Neural cell (in vitro differentiated cells): ENCODE results near the gene ERICH2. TPM values are rescaled to one million over a fixed set of nuclear protein-coding genes. Genes with fewer than 3 reads are reported as not detected.

Experiments used
- H2AFZ ChIP-seq: fragments of 200-600, 300-800 bp; sonication (generic), shearing (Covaris generic); 2 replicates; pipeline ENCODE4 v1.6.0; 2014; ENCODE audit warnings: low read depth, mild to moderate bottlenecking, antibody characterized with exemption, low read length, moderate library complexity
- H3F3A ChIP-seq: fragments of 200-600 bp; shearing (Covaris generic); 2 replicates; pipeline ENCODE4 v1.6.1; 2016; ENCODE audit warnings: mild to moderate bottlenecking, moderate library complexity, mixed read lengths, antibody characterized with exemption, low read length; ENCODE audit not compliant: insufficient read depth, poor library complexity, severe bottlenecking
- H3K27ac ChIP-seq: fragments of 200-600, 300-800 bp; sonication (generic), shearing (Covaris generic); 2 replicates; pipeline ENCODE4 v1.5.1; 2014; ENCODE audit warnings: mild to moderate bottlenecking, low read length, moderate library complexity
- H3K27me3 ChIP-seq: fragments of 300-800, 200-600 bp; sonication (generic), shearing (Covaris generic); 2 replicates; pipeline ENCODE4 v1.6.0; 2014; ENCODE audit warnings: mild to moderate bottlenecking, low read depth, low read length, moderate library complexity; ENCODE audit not compliant: insufficient read depth
- H3K36me3 ChIP-seq: fragments of 300-800, 200-600 bp; sonication (generic), shearing (Covaris generic); 2 replicates; pipeline ENCODE4 v1.5.1; 2014; ENCODE audit warnings: mild to moderate bottlenecking, antibody characterized with exemption, low read length, moderate library complexity; ENCODE audit not compliant: insufficient read depth
- H3K4me2 ChIP-seq: fragments of 300-800, 200-600 bp; sonication (generic), shearing (Covaris generic); 2 replicates; pipeline ENCODE4 v1.6.0; 2014; ENCODE audit warnings: mild to moderate bottlenecking, low read length
- H3K4me3 ChIP-seq: fragments of 300-800, 200-600 bp; sonication (generic), shearing (Covaris generic); 2 replicates; pipeline ENCODE4 v1.5.1; 2014; ENCODE audit warnings: mild to moderate bottlenecking, low read length, moderate library complexity
- H3K79me2 ChIP-seq: fragments of 200-600 bp; shearing (Covaris generic); replicated peaks from 2 replicates; pipeline ENCODE4 v1.6.0; 2014; ENCODE audit warnings: mild to moderate bottlenecking, low read length, moderate library complexity; ENCODE audit not compliant: insufficient read depth
- H3K9ac ChIP-seq: fragments of 300-800, 200-600 bp; sonication (generic), shearing (Covaris generic); 2 replicates; pipeline ENCODE4 v1.6.1; 2016; ENCODE audit warnings: mild to moderate bottlenecking, low read length, mixed read lengths
- H3K9me2 ChIP-seq: fragments of 200-600 bp; shearing (Covaris generic); 2 replicates; pipeline ENCODE4 v1.6.1; 2016; ENCODE audit warnings: mild to moderate bottlenecking, low read length, mixed read lengths; ENCODE audit not compliant: insufficient read depth
- H3K9me3 ChIP-seq: fragments of 200-600, 300-800 bp; sonication (generic), shearing (Covaris generic); 2 replicates; pipeline ENCODE4 v1.6.1; 2016; ENCODE audit warnings: mild to moderate bottlenecking, mixed run types, low read length, moderate library complexity, mixed read lengths
- H4K20me1 ChIP-seq: fragments of 200-600 bp; shearing (Covaris generic); 2 replicates; pipeline ENCODE4 v1.6.1; 2016; ENCODE audit warnings: mild to moderate bottlenecking, mixed run types; ENCODE audit not compliant: insufficient read depth
- CTCF ChIP-seq: fragments of 450-650 bp; IDR thresholded peaks from 2 replicates; pipeline ENCODE4 v1.5.1; 2014; ENCODE audit warnings: antibody characterized with exemption, mild to moderate bottlenecking, moderate library complexity; ENCODE audit not compliant: poor library complexity, severe bottlenecking
- EP300 ChIP-seq: fragments of 450-650 bp; conservative IDR thresholded peaks from 2 replicates; pipeline ENCODE4 v1.6.1; 2014; ENCODE audit warnings: antibody characterized with exemption, mild to moderate bottlenecking, moderate library complexity; ENCODE audit not compliant: poor library complexity, severe bottlenecking
- EZH2 ChIP-seq: fragments of 200-600, 300-800 bp; shearing (Covaris generic), sonication (generic); IDR thresholded peaks from 2 replicates; pipeline ENCODE4 v1.6.1; 2014; ENCODE audit warnings: antibody characterized with exemption, low read length, borderline replicate concordance, mild to moderate bottlenecking; ENCODE audit not compliant: insufficient read depth, poor library complexity, severe bottlenecking
- MXI1 ChIP-seq: fragments of 450-650 bp; conservative IDR thresholded peaks from 2 replicates; pipeline ENCODE4 v1.6.1; 2014; ENCODE audit warnings: antibody characterized with exemption, mild to moderate bottlenecking; ENCODE audit not compliant: poor library complexity, severe bottlenecking
- POLR2AphosphoS5 ChIP-seq: IDR thresholded peaks from 2 replicates; pipeline ENCODE4 v1.6.1; 2012
- RAD21 ChIP-seq: fragments of 450-650 bp; conservative IDR thresholded peaks from 2 replicates; pipeline ENCODE4 v1.6.1; 2014; ENCODE audit warnings: antibody characterized with exemption, mild to moderate bottlenecking, moderate library complexity
- REST ChIP-seq: IDR thresholded peaks from 2 replicates; pipeline ENCODE4 v1.6.1; 2012; ENCODE audit warnings: borderline replicate concordance
- SMC3 ChIP-seq: fragments of 450-650 bp; conservative IDR thresholded peaks from 2 replicates; pipeline ENCODE4 v1.6.1; 2014; ENCODE audit warnings: antibody characterized with exemption, mild to moderate bottlenecking, moderate library complexity; ENCODE audit not compliant: poor library complexity
- TAF1 ChIP-seq: IDR thresholded peaks from 2 replicates; pipeline ENCODE4 v1.6.1; 2012; ENCODE audit warnings: low read depth
- polyA plus RNA-seq: library from polyadenylated mRNA; depleted of rRNA; stranded (reverse); fragments of >200 nt; gene quantifications from 2 replicates; pipeline ENCODE4 v1.2.3, GENCODE V29; 2014

ERICH2 gene
- polyA plus RNA-seq, 1 donor from 2014 or later, result 1.3 TPM

DNA sequence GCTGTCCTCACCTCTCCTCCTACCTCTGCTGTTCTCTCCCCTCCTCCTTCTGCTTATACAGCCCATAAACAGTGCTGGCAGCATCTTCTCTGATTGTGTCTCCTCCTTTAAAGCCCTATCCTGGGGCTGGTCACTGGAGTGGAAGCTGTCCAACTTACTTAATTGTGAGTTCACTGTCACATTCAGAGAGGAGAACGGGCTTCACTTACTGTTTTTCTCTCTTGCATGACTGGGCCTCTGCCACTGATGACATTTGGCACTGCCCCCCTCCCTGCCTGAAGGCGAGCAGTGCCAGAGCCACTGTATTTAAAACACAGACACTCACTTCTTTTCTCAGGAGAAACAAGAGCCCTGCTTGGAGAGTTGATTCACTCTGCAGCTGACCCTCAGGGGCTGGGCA is 58.9 kb downstream of the ERICH2 start:
- Histone ChIP-seq H3K79me2 (no peaks in the 10 kb centered on the region), H3K4me2 (no peak overlapping the region), H3K27me3 (peaks cover 8% of the 10 kb centered on the region), H3K9me2 (no peaks in the 10 kb centered on the region), H3K9ac (no peak overlapping the region), H3F3A (no peaks in the 10 kb centered on the region), H3K4me3 (no peak overlapping the region), H3K27ac (no peak overlapping the region), H3K9me3 (no peaks in the 10 kb centered on the region), H2AFZ (no peak overlapping the region), H3K36me3 (no peaks in the 10 kb centered on the region), H4K20me1 (no peaks in the 10 kb centered on the region)
- TF ChIP-seq EZH2 (no peak), MXI1 (no peak), SMC3 (no peak), CTCF (no peak), TAF1 (no peak), EP300 (no peak), RAD21 (no peak), POLR2AphosphoS5 (no peak), REST (no peak)

GRCh38 chr2:170830166-170830565 is 60.0 kb downstream of the ERICH2 start:
- Histone ChIP-seq H3K79me2 (no peaks in the 10 kb centered on the region), H3K9me2 (no peaks in the 10 kb centered on the region), H3F3A (no peaks in the 10 kb centered on the region), H2AFZ (no peak overlapping the region), H3K4me3 (no peak overlapping the region), H4K20me1 (no peaks in the 10 kb centered on the region), H3K9ac (no peak overlapping the region), H3K9me3 (no peaks in the 10 kb centered on the region), H3K27ac (no peak overlapping the region), H3K4me2 (no peak overlapping the region), H3K36me3 (no peaks in the 10 kb centered on the region), H3K27me3 (no peaks in the 10 kb centered on the region)
- TF ChIP-seq POLR2AphosphoS5 (no peak), CTCF (no peak), SMC3 (no peak), TAF1 (no peak), REST (no peak), MXI1 (no peak), EP300 (no peak)
